ENCODE measurements around the gene SNTG2. TPM values are rescaled to one million over a fixed set of nuclear protein-coding genes. Genes with fewer than 3 reads are reported as not detected.

The SNTG2 gene
- total and polyA plus RNA-seq, 12 donors = 0.26 to 4.3 (median 0.72) TPM; not detected in 1

GRCh38 chr2:1278125-1278524 is 327.5 kb downstream of the SNTG2 start:
- no peak for DNase-seq
- intact Hi-C loops (cut with DNase I) = no loop called here
- H3K27ac ChIP-seq = no peak overlapping the region
- no peaks in the 10 kb centered on the region for H3K27me3 ChIP-seq
- no peaks in the 10 kb centered on the region for H3K4me1 ChIP-seq (replicated peaks in 1 of 2)
- 73 to 87% (median 81%) methylated on average over 4 of the region's 4 CpGs for WGBS, 4 donors
- TF ChIP-seq POLR2A (IDR thresholded peaks at IDR 0.05) = no peak
- TF ChIP-seq CTCF (IDR thresholded peaks at IDR 0.05) = no peak
- H3K9me3 ChIP-seq (replicated peaks in 1 of 3) = no peaks in the 10 kb centered on the region
- H3K36me3 ChIP-seq (replicated peaks in 1 of 2) = no peaks in the 10 kb centered on the region
- no peak overlapping the region for H3K4me3 ChIP-seq

DNA sequence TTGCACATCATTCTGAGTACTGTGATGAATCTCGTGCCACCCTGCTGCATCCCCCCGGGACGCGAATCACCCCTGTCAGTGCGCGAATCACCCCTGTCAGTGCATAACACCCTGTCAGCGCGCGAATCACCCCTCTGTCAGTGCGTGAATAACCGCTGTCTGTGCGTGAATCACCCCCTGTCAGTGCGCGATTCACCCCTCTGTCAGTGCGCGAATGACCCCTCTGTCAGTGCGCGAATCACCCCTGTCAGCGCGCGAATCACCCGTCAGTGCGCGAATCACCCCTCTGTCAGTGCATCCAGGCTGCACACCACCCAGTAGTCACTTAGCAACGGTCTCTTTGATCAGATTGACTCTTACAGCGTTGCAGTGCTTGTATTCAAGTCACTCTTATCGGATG is 328.2 kb downstream of the SNTG2 start:
- no peak overlapping the region for H3K27ac ChIP-seq
- no peak for TF ChIP-seq POLR2A (IDR thresholded peaks at IDR 0.05)
- no peak for TF ChIP-seq CTCF (IDR thresholded peaks at IDR 0.05)
- H3K4me3 ChIP-seq = no peak overlapping the region
- 84 to 91% (median 90%) methylated on average over 14 to 27 of the region's 27 CpGs for WGBS, 4 donors
- H3K27me3 ChIP-seq = no peaks in the 10 kb centered on the region
- H3K4me1 ChIP-seq (replicated peaks in 1 of 2) = no peaks in the 10 kb centered on the region
- intact Hi-C loops (cut with DNase I) = no loop called here
- DNase-seq = no peak
- H3K9me3 ChIP-seq (replicated peaks in 1 of 3) = no peaks in the 10 kb centered on the region
- no peaks in the 10 kb centered on the region for H3K36me3 ChIP-seq (replicated peaks in 1 of 2)

DNA sequence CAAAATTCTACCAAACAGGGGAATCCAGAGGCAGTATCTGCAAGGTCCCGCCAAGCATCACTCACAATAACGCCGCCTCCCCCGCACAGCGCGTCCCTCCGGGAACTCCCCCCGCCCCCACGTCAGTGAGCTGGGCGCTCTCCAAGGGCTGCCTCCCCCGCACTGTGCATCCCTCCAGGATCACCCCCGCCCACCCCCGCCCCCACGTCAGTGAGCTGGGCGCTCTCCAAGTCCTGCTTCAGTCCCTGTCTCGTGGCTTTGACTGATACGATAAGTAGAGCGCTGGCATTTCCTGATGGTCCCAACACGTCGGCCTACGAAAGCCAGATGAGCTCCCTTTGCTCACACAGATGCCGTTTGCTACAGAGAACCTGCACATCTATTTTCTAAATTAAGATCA is 331.9 kb downstream of the SNTG2 start:
- Histone ChIP-seq H3K9me3 (replicated peaks in 1 of 3) (no peaks in the 10 kb centered on the region), H3K36me3 (replicated peaks in 1 of 2) (no peaks in the 10 kb centered on the region), H3K27ac (no peak overlapping the region), H3K27me3 (no peaks in the 10 kb centered on the region), H3K4me3 (no peak overlapping the region), H3K4me1 (replicated peaks in 1 of 2) (no peaks in the 10 kb centered on the region)
- WGBS, 4 donors = 33 to 50% (median 49%) methylated on average over 15 to 22 of the region's 22 CpGs
- TF ChIP-seq POLR2A (IDR thresholded peaks at IDR 0.05) = no peak
- TF ChIP-seq CTCF (IDR thresholded peaks at IDR 0.05) = no peak
- DNase-seq = no peak
- intact Hi-C loops (cut with DNase I) = no loop called here

- H3K27ac ChIP-seq = no peak overlapping the region
- H3K9me3 ChIP-seq (replicated peaks in 1 of 3) = no peaks in the 10 kb centered on the region
- H3K4me3 ChIP-seq = no peak overlapping the region
- H3K27me3 ChIP-seq = no peaks in the 10 kb centered on the region
- H3K36me3 ChIP-seq (replicated peaks in 1 of 2) = no peaks in the 10 kb centered on the region
- H3K4me1 ChIP-seq (replicated peaks in 1 of 2) = no peaks in the 10 kb centered on the region
- 77 to 83% (median 80%) methylated on average over 18 to 21 of the region's 21 CpGs for WGBS, 4 donors
- intact Hi-C loops (cut with DNase I) = no loop called here
- no peak for DNase-seq
- TF ChIP-seq POLR2A (IDR thresholded peaks at IDR 0.05) (no peak), CTCF (IDR thresholded peaks at IDR 0.05) (no peak)
These were observed 332.6 kb downstream of the SNTG2 start for GRCh38 chr2:1283020-1283801.
